Vagina (tissue), 2 donors: Measurements from ENCODE around the gene RGS14. TPM values are rescaled to one million over a fixed set of nuclear protein-coding genes. Genes with fewer than 3 reads are reported as not detected.

ENCODE experiments used
- DNase-seq, 2 donors: peaks; one replicate each; pipeline ENCODE4 v3.0.0-alpha.2; 2017; ENCODE audit errors: extremely low spot score in 2 of 2
- H3K27ac ChIP-seq: fragments of 200-600 bp; sonication (generic); one replicate; pipeline ENCODE4 v1.5.1; 2019
- H3K27me3 ChIP-seq: fragments of 200-600 bp; sonication (generic); one replicate; pipeline ENCODE4 v1.5.1; 2019
- H3K36me3 ChIP-seq, 2 donors: fragments of 200-600 bp; sonication (generic); one replicate each; pipeline ENCODE4 v1.5.1; 2017 to 2019
- H3K4me1 ChIP-seq: fragments of 200-600 bp; sonication (generic); one replicate; pipeline ENCODE4 v1.5.1; 2019
- H3K4me3 ChIP-seq, 2 donors: fragments of 200-600 bp; sonication (generic); 1 replicate in 1 of 2; 2 replicates in 1 of 2; pipeline ENCODE4 v1.5.1; 2016 to 2019
- H3K9me3 ChIP-seq: fragments of 200-600 bp; sonication (generic); one replicate; pipeline ENCODE4 v1.5.1; 2019
- POLR2A ChIP-seq, 2 donors: fragments of 450-650 bp; IDR thresholded peaks; one replicate each; pipeline ENCODE4 v1.6.1; 2017; ENCODE audit warnings: antibody characterized with exemption in 2 of 2, mild to moderate bottlenecking in 2 of 2, moderate library complexity in 2 of 2
- POLR2AphosphoS5 ChIP-seq, 2 donors: sonication (generic); formaldehyde crosslinking; IDR thresholded peaks; one replicate each; pipeline ENCODE4 v1.9.0; 2017; ENCODE audit warnings: antibody characterized with exemption in 2 of 2, mild to moderate bottlenecking in 2 of 2, low read depth in 1 of 2; ENCODE audit not compliant: insufficient read depth in 1 of 2
- intact Hi-C: fragments of 100-400 bp; cut with DNase I; formaldehyde crosslinking; loops from one replicate; pipeline ENCODE4 v1.15.1; 2023
- total RNA-seq: library from RNA; depleted of rRNA; stranded (reverse); fragments of >200 nt; gene quantifications from one replicate; pipeline ENCODE4 v1.2.3, GENCODE V29; 2016
- TF ChIP-seq, protein P1 (sequence below), 3 experiments: fragments of 450-650 bp in 2 of 3; fragments of 200-600 bp in 1 of 3; sonication (generic) in 1 of 3; IDR thresholded peaks; one replicate each; pipeline ENCODE4 v1.5.1; 2017 to 2019; ENCODE audit warnings: antibody characterized with exemption in 3 of 3, mild to moderate bottlenecking in 2 of 3, moderate library complexity in 2 of 3

RGS14 gene
- total RNA-seq, 1 donor from 2014 or later = 49.1 TPM

DNA sequence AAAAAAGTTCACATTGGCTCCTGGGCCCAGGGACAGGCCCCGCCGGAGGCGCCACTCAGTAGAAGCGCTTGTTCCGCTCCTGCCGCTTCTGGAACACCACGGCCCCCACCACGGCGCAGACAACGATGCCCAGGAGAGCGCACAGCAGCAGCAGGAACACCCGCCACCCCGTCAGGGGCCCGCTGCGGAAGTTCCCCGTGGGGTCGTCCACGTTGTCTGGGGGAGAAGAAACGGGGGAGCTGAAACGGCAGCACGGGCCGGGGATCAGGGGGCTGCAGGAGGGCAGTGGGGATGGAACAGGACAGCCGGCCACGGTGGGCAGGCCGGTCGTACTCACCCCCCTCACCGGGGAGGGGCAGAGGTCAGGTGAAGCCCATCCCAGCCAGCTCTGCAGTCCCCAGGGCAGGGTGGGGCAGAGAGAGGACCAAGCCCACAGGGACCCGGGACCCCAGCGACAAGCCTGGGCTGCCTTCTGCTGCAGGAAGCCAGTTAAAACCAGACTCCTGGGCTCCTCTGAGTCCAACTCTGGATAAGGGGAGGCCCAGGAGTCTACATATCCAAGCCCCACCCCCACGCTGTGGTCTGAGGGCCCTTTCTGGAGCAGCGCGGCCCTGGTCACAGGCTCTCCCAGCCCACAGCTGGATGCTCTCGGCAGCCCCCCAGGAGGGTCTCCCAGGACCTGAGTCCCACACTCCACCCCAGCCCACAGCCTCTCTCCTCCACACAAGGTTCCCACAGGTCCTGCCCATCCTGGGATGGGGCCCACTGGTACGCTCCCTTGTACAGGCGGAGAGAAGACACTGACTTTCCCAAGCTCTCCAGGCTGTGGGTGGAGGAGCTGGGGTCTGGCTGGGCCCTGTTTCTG is 25.5 kb upstream of the RGS14 start:
- no peak for DNase-seq
- no peak for TF ChIP-seq POLR2AphosphoS5 (IDR thresholded peaks at IDR 0.05; ENCODE audit: insufficient read depth in 1 of 2, low read depth in 1 of 2)
- TF ChIP-seq, protein P1, sequence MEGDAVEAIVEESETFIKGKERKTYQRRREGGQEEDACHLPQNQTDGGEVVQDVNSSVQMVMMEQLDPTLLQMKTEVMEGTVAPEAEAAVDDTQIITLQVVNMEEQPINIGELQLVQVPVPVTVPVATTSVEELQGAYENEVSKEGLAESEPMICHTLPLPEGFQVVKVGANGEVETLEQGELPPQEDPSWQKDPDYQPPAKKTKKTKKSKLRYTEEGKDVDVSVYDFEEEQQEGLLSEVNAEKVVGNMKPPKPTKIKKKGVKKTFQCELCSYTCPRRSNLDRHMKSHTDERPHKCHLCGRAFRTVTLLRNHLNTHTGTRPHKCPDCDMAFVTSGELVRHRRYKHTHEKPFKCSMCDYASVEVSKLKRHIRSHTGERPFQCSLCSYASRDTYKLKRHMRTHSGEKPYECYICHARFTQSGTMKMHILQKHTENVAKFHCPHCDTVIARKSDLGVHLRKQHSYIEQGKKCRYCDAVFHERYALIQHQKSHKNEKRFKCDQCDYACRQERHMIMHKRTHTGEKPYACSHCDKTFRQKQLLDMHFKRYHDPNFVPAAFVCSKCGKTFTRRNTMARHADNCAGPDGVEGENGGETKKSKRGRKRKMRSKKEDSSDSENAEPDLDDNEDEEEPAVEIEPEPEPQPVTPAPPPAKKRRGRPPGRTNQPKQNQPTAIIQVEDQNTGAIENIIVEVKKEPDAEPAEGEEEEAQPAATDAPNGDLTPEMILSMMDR (IDR thresholded peaks at IDR 0.05) = no peak
- no peak for TF ChIP-seq POLR2A (IDR thresholded peaks at IDR 0.05)
- H3K4me1 ChIP-seq = peaks cover 5% of the 10 kb centered on the region
- peaks cover 6 to 72% of the 10 kb centered on the region in 2 donors for H3K36me3 ChIP-seq
- H3K27ac ChIP-seq = no peak overlapping the region
- H3K9me3 ChIP-seq = no peaks in the 10 kb centered on the region
- intact Hi-C loops = no loop called here
- no peak overlapping the region for H3K4me3 ChIP-seq
- H3K27me3 ChIP-seq = no peaks in the 10 kb centered on the region

DNA sequence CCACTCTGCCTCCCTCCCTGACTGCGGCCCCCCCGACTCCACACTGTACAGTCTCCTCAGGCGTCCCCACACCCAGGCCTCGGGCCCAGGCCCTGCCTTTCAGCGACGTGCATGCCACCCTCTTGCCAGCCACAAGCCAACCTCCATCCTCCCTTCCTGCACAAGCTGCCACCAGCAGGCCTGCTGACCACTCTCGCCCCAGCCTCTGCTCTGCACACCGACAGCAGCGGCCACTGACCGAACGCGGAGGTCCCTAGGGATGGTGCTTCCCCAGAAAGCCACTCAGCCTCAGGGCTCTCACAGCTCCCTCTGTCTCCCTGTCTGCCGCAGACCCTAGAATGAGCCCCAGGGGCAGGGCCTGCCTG is 24.8 kb upstream of the RGS14 start:
- Histone ChIP-seq H3K36me3 (peaks cover 6 to 78% of the 10 kb centered on the region in 2 donors), H3K4me3 (no peak overlapping the region), H3K27ac (no peak overlapping the region), H3K9me3 (no peaks in the 10 kb centered on the region), H3K27me3 (no peaks in the 10 kb centered on the region), H3K4me1 (peaks cover 3% of the 10 kb centered on the region)
- intact Hi-C loops = no loop called here
- TF ChIP-seq, protein P1 (IDR thresholded peaks at IDR 0.05) = no peak
- TF ChIP-seq POLR2A (IDR thresholded peaks at IDR 0.05) (no peak), POLR2AphosphoS5 (IDR thresholded peaks at IDR 0.05; ENCODE audit: insufficient read depth in 1 of 2, low read depth in 1 of 2) (no peak)
- no peak for DNase-seq

DNA sequence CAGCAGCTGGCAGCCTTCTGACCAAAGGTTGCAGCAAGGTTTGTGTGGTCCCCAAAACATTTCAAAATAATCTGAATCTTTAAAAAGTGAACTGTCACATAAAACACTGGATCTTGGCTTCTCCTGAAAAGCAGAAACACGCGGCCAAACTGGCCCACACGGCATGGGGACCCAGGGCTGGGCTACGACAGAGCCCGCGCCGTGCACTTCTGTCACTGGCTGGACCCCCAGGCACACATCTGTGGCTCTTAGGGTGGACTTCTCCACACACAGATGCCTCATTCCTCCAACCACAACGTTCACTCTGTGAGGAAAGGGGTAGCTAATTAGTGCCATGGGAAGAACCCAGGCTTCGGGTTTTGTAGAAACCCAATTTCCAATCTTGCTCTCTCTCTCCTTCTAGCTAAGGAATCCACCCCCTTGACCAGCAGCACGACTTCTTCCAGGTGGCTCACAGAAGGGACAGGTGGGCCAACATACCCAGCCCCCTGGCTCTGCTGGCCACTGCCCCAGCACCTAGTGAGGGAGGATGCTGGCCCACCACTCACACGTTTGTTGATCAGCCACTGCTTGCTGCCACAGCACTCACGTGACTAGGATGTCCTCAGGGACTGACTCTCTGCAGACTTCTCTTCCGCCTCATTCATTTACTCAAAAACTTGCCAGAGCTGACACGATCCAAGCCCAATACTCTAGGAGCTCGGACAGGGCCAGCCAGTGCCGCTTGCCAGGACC is 24.1 kb upstream of the RGS14 start:
- Histone ChIP-seq H3K27me3 (no peaks in the 10 kb centered on the region), H3K36me3 (peaks cover 6 to 82% of the 10 kb centered on the region in 2 donors), H3K4me3 (no peak overlapping the region), H3K27ac (no peak overlapping the region), H3K9me3 (no peaks in the 10 kb centered on the region), H3K4me1 (no peaks in the 10 kb centered on the region)
- TF ChIP-seq POLR2A (IDR thresholded peaks at IDR 0.05) (no peak), POLR2AphosphoS5 (IDR thresholded peaks at IDR 0.05; ENCODE audit: insufficient read depth in 1 of 2, low read depth in 1 of 2) (no peak)
- TF ChIP-seq, protein P1 (IDR thresholded peaks at IDR 0.05) = no peak
- intact Hi-C loops = no loop called here
- no peak for DNase-seq

DNA sequence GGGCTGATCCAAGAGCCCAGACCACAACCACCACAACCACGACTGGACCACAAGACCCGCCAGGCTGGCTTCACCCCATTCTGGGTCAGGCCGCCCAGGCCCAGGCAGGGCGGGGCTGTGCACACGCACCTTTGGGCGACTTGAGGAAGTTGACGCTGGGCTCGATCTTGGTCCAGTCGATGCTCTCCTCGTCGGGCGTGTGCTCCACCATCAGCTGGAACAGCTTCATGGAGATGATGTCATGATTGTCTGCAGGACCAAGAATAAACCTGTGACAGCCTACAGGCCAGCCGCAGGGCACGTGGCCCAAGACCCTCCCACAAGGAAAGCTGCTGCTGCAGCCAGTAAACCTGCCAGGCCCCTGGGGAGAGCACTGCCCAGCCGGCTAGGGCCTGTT is 23.6 kb upstream of the RGS14 start:
- intact Hi-C loops = no loop called here
- Histone ChIP-seq H3K27me3 (no peaks in the 10 kb centered on the region), H3K27ac (no peak overlapping the region), H3K4me3 (no peak overlapping the region), H3K36me3 (peaks cover 6 to 82% of the 10 kb centered on the region in 2 donors), H3K4me1 (peaks cover 4% of the 10 kb centered on the region), H3K9me3 (no peaks in the 10 kb centered on the region)
- no peak for TF ChIP-seq POLR2A (IDR thresholded peaks at IDR 0.05)
- TF ChIP-seq POLR2AphosphoS5 (IDR thresholded peaks at IDR 0.05; ENCODE audit: insufficient read depth in 1 of 2, low read depth in 1 of 2) = no peak
- DNase-seq = no peak

DNA sequence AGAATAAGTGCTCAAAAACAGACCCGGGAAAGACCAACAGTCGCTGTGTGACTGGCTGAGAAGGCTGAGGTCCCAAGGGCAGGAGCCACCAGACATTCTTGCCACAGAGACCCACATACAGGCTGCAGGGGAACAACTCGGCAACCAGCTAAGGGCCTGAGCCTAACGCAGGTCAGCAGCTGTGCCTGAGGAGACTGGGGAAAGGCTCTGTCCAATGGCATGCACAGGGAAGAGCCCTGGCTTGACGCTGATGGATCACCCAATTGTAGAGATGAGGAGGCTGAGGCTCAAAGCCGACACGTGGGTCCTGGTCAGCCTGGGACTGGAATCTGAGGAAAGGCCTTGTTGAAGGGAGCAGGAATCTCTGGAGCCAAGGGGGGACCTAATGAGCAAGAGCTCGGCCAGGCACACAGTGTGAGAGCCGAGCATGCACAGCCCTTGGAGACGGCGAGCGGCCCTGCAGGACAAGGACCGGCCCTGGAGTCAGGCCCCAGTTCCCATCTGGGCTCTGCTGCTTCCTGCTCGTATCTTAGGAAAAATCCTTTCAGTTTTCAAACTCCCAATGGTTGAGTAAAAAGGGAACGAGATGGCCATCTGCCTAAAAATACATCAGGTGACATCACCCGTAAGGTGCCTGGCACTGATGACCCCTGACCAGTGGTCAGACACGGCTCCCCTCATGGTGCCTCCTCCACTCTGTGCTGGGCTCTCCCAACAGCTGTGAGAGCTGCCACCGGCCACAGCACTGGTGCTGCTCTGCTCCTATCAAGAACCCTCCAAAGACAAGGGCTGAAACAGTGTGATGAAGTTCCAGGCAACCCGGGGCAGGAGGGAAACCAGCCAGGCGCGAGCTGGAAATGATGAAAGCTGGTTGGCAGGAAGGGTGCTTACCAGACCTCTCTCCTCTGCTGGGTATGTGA is 22.7 kb upstream of the RGS14 start:
- Histone ChIP-seq H3K36me3 (peaks cover 6 to 74% of the 10 kb centered on the region in 2 donors), H3K4me1 (peaks cover 8% of the 10 kb centered on the region), H3K27ac (no peak overlapping the region), H3K9me3 (no peaks in the 10 kb centered on the region), H3K4me3 (no peak overlapping the region), H3K27me3 (no peaks in the 10 kb centered on the region)
- intact Hi-C loops = no loop called here
- TF ChIP-seq POLR2A (IDR thresholded peaks at IDR 0.05) (no peak), POLR2AphosphoS5 (IDR thresholded peaks at IDR 0.05; ENCODE audit: insufficient read depth in 1 of 2, low read depth in 1 of 2) (no peak)
- TF ChIP-seq, protein P1 (IDR thresholded peaks at IDR 0.05) = no peak
- DNase-seq = no peak
